Mucosa of descending colon (tissue), 3 donors: Measurements from ENCODE around the gene NHEJ1. TPM values are rescaled to one million over a fixed set of nuclear protein-coding genes. Genes with fewer than 3 reads are reported as not detected.
A peak's percentile ranks its signal among the peaks of the same experiment; 100 is the strongest.

Experiments
- ATAC-seq: fragments of 200-7000 bp; cut with Tn5 transposase; one replicate; pipeline ENCODE4 v1.9.1; 2020; ENCODE audit warnings: mild to moderate bottlenecking, moderate library complexity
- DNase-seq, 3 donors: peaks; one replicate each; pipeline ENCODE4 v3.0.0-alpha.2; 2020
- H3K36me3 ChIP-seq: fragments of 200-600 bp; one replicate; pipeline ENCODE4 v1.8.0; 2021; ENCODE audit warnings: low read depth, mild to moderate bottlenecking
- H3K4me1 ChIP-seq: fragments of 200-600 bp; one replicate; pipeline ENCODE4 v1.8.0; 2021; ENCODE audit warnings: low read depth, mild to moderate bottlenecking
- H3K4me3 ChIP-seq: fragments of 200-600 bp; one replicate; pipeline ENCODE4 v1.8.0; 2021; ENCODE audit warnings: mild to moderate bottlenecking
- H3K9me3 ChIP-seq: fragments of 200-600 bp; one replicate; pipeline ENCODE4 v1.8.0; 2021; ENCODE audit warnings: mild to moderate bottlenecking
- CTCF ChIP-seq: fragments of 200-600 bp; IDR thresholded peaks from one replicate; pipeline ENCODE4 v1.8.0; 2022; ENCODE audit warnings: antibody characterized with exemption, mild to moderate bottlenecking
- intact Hi-C, 2 donors: fragments of 100-400 bp; cut with DNase I in 1 of 2; cut with micrococcal nuclease in 1 of 2; formaldehyde crosslinking; loops; one replicate each; pipeline versions ENCODE4 v1.11.0 to v1.11.1; 2022; cut with DNase I, micrococcal nuclease
- total RNA-seq, 3 donors: library from RNA; stranded (reverse); fragmentation: NEBNext Ultra II Directional in 2 of 3; extraction: Animal tissue kit (Norgen Biotek cat#: 25700) in 2 of 3; gene quantifications; one replicate each; pipeline versions ENCODE4 v1.2.1 to v1.2.4, GENCODE V29; 2021 to 2023
- donor health status: DM: no; HTN: no; CAD: no; lungs with moderate emphysema.
- donor health status: DM: no; HTN: no; CAD: no.
- donor health status: DM: no; HTN: yes; CAD: no.

NHEJ1 gene
- total RNA-seq, 3 donors from 2014 or later, result 31.9 to 63.6 (median 41.7) TPM

DNA sequence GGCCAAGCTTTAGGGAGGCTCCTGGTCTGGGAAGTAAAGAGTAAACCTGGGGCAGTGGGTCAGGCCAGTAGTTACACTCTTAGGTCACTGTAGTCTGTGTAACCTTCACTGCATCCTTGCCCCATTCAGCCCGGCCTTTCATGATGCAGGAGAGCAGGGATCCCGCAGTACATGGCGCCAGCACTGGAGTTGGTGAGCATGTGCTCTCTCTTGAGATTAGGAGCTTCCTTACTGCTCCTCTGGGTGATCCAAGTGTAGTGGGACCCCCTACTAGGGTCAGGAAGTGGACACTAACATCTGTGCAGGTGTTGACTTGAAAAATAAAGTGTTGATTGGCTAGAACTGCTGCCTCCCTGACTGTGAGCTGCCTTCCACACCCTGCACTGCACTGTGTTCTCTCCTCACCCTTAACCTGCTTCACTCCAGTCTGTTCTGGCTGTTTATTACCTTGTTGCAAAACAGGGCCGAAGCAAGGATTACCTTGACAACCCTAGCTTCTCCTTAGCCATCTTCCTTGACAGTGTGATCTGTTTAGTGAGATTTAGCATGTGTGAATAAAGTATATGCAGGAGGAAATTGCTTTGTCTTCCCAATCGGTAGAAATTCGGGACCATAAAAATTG is 22.6 kb upstream of the NHEJ1 start:
- DNase-seq, result peak in 1 of 3 donors; percentile 46
- peak; percentile 80 for ATAC-seq
- TF ChIP-seq CTCF, result no peak
- Histone ChIP-seq H3K4me3 (no peak overlapping the region), H3K4me1 (peaks cover 33% of the 10 kb centered on the region), H3K9me3 (no peaks in the 10 kb centered on the region), H3K36me3 (peaks cover 4% of the 10 kb centered on the region)
- intact Hi-C loops, result no loop called here

DNA sequence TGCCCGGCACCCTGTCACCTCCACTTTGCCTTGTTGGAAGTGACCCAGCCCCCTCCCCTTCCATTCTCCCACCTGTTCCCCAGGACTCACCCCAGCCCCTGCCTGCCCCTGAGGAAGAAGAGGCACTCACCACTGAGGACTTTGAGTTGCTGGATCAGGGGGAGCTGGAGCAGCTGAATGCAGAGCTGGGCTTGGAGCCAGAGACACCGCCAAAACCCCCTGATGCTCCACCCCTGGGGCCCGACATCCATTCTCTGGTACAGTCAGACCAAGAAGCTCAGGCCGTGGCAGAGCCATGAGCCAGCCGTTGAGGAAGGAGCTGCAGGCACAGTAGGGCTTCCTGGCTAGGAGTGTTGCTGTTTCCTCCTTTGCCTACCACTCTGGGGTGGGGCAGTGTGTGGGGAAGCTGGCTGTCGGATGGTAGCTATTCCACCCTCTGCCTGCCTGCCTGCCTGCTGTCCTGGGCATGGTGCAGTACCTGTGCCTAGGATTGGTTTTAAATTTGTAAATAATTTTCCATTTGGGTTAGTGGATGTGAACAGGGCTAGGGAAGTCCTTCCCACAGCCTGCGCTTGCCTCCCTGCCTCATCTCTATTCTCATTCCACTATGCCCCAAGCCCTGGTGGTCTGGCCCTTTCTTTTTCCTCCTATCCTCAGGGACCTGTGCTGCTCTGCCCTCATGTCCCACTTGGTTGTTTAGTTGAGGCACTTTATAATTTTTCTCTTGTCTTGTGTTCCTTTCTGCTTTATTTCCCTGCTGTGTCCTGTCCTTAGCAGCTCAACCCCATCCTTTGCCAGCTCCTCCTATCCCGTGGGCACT is 21.9 kb upstream of the NHEJ1 start:
- H3K36me3 ChIP-seq, result peaks cover 4% of the 10 kb centered on the region
- DNase-seq, result peak; percentile 59 to 62 (median 62)

GRCh38 chr2:219181531-219181930 is 20.9 kb upstream of the NHEJ1 start:
- DNase-seq (no peak), ATAC-seq (no peak)
- intact Hi-C loops, result no loop called here
- Histone ChIP-seq H3K36me3 (peaks cover 4% of the 10 kb centered on the region), H3K4me3 (no peak overlapping the region), H3K4me1 (peaks cover 33% of the 10 kb centered on the region), H3K9me3 (no peaks in the 10 kb centered on the region)
- no peak for TF ChIP-seq CTCF

More for the DNA sequence above, 21.9 kb upstream of the NHEJ1 start:
- peaks cover 33% of the 10 kb centered on the region for H3K4me1 ChIP-seq
- intact Hi-C loops, result no loop called here
- H3K9me3 ChIP-seq, result no peaks in the 10 kb centered on the region
- TF ChIP-seq CTCF, result no peak
- ATAC-seq, result peak; percentile 56
- no peak overlapping the region for H3K4me3 ChIP-seq

- ATAC-seq (no peak), DNase-seq (no peak)
- Histone ChIP-seq H3K36me3 (peaks cover 4% of the 10 kb centered on the region), H3K9me3 (no peaks in the 10 kb centered on the region), H3K4me3 (no peak overlapping the region), H3K4me1 (peaks cover 33% of the 10 kb centered on the region)
- intact Hi-C loops, result no loop called here
- TF ChIP-seq CTCF, result no peak
Measured at GRCh38 chr2:219180961-219181360, 20.3 kb upstream of the NHEJ1 start.

GRCh38 chr2:219179601-219180465 is 19.2 kb upstream of the NHEJ1 start:
- DNase-seq (no peak), ATAC-seq (no peak)
- Histone ChIP-seq H3K4me1 (peaks cover 45% of the 10 kb centered on the region), H3K9me3 (no peaks in the 10 kb centered on the region), H3K4me3 (no peak overlapping the region), H3K36me3 (peaks cover 4% of the 10 kb centered on the region)
- TF ChIP-seq CTCF, result no peak
- intact Hi-C loops, result no loop called here
